Activated CD8-positive, alpha-beta T cell treated with anti-CD3 and anti-CD28 coated beads for 36 hours (primary cell): ENCODE results near the gene ACYP1. TPM values are rescaled to one million over a fixed set of nuclear protein-coding genes. Genes with fewer than 3 reads are reported as not detected.
A peak's percentile ranks its signal among the peaks of the same experiment; 100 is the strongest.

Source experiments
- ATAC-seq: fragments of 200-7000 bp; cut with Tn5 transposase; one replicate; pipeline ENCODE4 v1.10.0; 2021; ENCODE audit warnings: mild to moderate bottlenecking, moderate library complexity
- CTCF ChIA-PET: fragments of 350-600 bp; sonication (Branson Sonifier 250); formaldehyde crosslinking; loops from one replicate; lab custom pipeline; 2021; ENCODE audit warnings: antibody characterized with exemption; lab: Charles Lee
- POLR2A ChIA-PET: fragments of 350-600 bp; sonication (Branson Sonifier 250); formaldehyde crosslinking; loops from one replicate; lab custom pipeline; 2021; ENCODE audit warnings: antibody characterized with exemption; lab: Charles Lee
- DNase-seq: peaks from one replicate; pipeline ENCODE4 v3.0.0-alpha.2; 2020
- H3K27ac Mint-ChIP-seq: one replicate; pipeline ENCODE4 v1.8.0; 2021; ENCODE audit warnings: mild to moderate bottlenecking, mixed read lengths
- H3K27me3 Mint-ChIP-seq: one replicate; pipeline ENCODE4 v1.8.0; 2021; ENCODE audit warnings: mixed read lengths
- H3K36me3 Mint-ChIP-seq: one replicate; pipeline ENCODE4 v1.8.0; 2021; ENCODE audit warnings: low read depth, mixed read lengths
- H3K4me1 Mint-ChIP-seq: one replicate; pipeline ENCODE4 v1.8.0; 2021; ENCODE audit warnings: low read depth, mixed read lengths
- H3K4me3 Mint-ChIP-seq: one replicate; pipeline ENCODE4 v1.8.0; 2021; ENCODE audit warnings: mild to moderate bottlenecking, moderate library complexity, mixed read lengths
- H3K9me3 Mint-ChIP-seq: one replicate; pipeline ENCODE4 v1.8.0; 2021; ENCODE audit warnings: mixed read lengths
- CTCF ChIP-seq: fragments of 200-600 bp; IDR thresholded peaks from one replicate; pipeline ENCODE4 v1.8.0; 2022; ENCODE audit warnings: antibody characterized with exemption, mild to moderate bottlenecking
- intact Hi-C: fragments of 100-400 bp; cut with micrococcal nuclease; formaldehyde crosslinking; loops from one replicate; pipeline ENCODE4 v1.10.0; 2022
- total RNA-seq, 2 experiments: library from RNA; stranded (reverse); gene quantifications; one replicate each; pipeline ENCODE4 v1.2.3, GENCODE V29; 2021

Gene ACYP1
- total RNA-seq, 2 experiments from 2014 or later: 33.9 to 38.6 TPM

- ChIA-PET CTCF (interaction anchor here (1.8 kb wide), 1 partner anchor 162 kb away, joined by 5 read pairs; no protein-coding TSS in a partner anchor), POLR2A (interaction anchor here (0.6 kb wide), 1 partner anchor 128 kb away, joined by 3 read pairs; no protein-coding TSS in a partner anchor)
- Mint-ChIP-seq H3K36me3 (peaks cover 5% of the 10 kb centered on the region), H3K9me3 (no peaks in the 10 kb centered on the region), H3K27ac (no peak overlapping the region), H3K4me1 (peaks cover 16% of the 10 kb centered on the region), H3K4me3 (no peak overlapping the region), H3K27me3 (no peaks in the 10 kb centered on the region)
- intact Hi-C loops: no loop called here
- no peak for ATAC-seq
- no peak for DNase-seq
- TF ChIP-seq CTCF: no peak
These were observed 3.4 kb upstream of the ACYP1 start for GRCh38 chr14:75067212-75067611.

GRCh38 chr14:75066691-75067090 lies 2.9 kb upstream of the ACYP1 start:
- TF ChIP-seq CTCF: no peak
- intact Hi-C loops: no loop called here
- H3K9me3 Mint-ChIP-seq: no peaks in the 10 kb centered on the region
- POLR2A ChIA-PET: interaction anchor here (0.6 kb wide), 1 partner anchor 129 kb away, joined by 3 read pairs; no protein-coding TSS in a partner anchor
- H3K36me3 Mint-ChIP-seq: peaks cover 5% of the 10 kb centered on the region
- no peak for DNase-seq
- no peaks in the 10 kb centered on the region for H3K27me3 Mint-ChIP-seq
- ATAC-seq: no peak
- CTCF ChIA-PET: interaction anchor here (1.0 to 1.8 kb wide), 3 partner anchors 142 to 161 kb away, joined by 3 to 5 read pairs (median 5); partner anchors contain the start of gene RPS6KL1
- H3K4me1 Mint-ChIP-seq: peaks cover 17% of the 10 kb centered on the region
- H3K4me3 Mint-ChIP-seq: no peak overlapping the region
- H3K27ac Mint-ChIP-seq: no peak overlapping the region

GRCh38 chr14:75064205-75064567 lies 362 bp upstream of the ACYP1 start:
- no peak for TF ChIP-seq CTCF
- Mint-ChIP-seq H3K9me3 (no peaks in the 10 kb centered on the region), H3K4me1 (peaks cover 28% of the 10 kb centered on the region), H3K27me3 (no peaks in the 10 kb centered on the region), H3K4me3 (peak overlapping the region; percentile 100), H3K36me3 (peaks cover 20% of the 10 kb centered on the region), H3K27ac (peak overlapping the region; percentile 95)
- ChIA-PET POLR2A (interaction anchor here (0.6 to 2.6 kb wide), 4 partner anchors 13 to 261 kb away, joined by 3 to 8 read pairs (median 4); partner anchors contain the start of gene MLH3), CTCF (interaction anchor here (0.9 to 3.7 kb wide), 9 partner anchors 12 to 423 kb away, joined by 3 to 28 read pairs (median 4); partner anchors contain the start of genes MLH3 and NEK9)
- intact Hi-C loops: no loop called here
- ATAC-seq (peak; percentile 22), DNase-seq (no peak)

GRCh38 chr14:75063013-75063412 lies 811 bp downstream of the ACYP1 start:
- DNase-seq (peak; percentile 23), ATAC-seq (no peak)
- intact Hi-C loops: no loop called here
- H3K9me3 Mint-ChIP-seq: no peaks in the 10 kb centered on the region
- peaks cover 29% of the 10 kb centered on the region for H3K4me1 Mint-ChIP-seq
- ChIA-PET CTCF (interaction anchor here (1.0 to 3.7 kb wide), 7 partner anchors 13 to 234 kb away, joined by 3 to 28 read pairs (median 4); partner anchors contain the start of gene MLH3), POLR2A (interaction anchor here (1.2 to 2.6 kb wide), 3 partner anchors 12 to 63 kb away, joined by 3 to 8 read pairs (median 3); partner anchors contain the start of gene MLH3)
- TF ChIP-seq CTCF: no peak
- H3K36me3 Mint-ChIP-seq: peaks cover 28% of the 10 kb centered on the region
- peak overlapping the region; percentile 95 for H3K27ac Mint-ChIP-seq
- H3K4me3 Mint-ChIP-seq: peak overlapping the region; percentile 100
- H3K27me3 Mint-ChIP-seq: no peaks in the 10 kb centered on the region

GRCh38 chr14:75060420-75060819 lies 3.4 kb downstream of the ACYP1 start:
- CTCF ChIA-PET: no interaction called here
- no peak overlapping the region for H3K4me3 Mint-ChIP-seq

More at GRCh38 chr14:75060420-75060819, 3.4 kb downstream of the ACYP1 start:
- no peak for TF ChIP-seq CTCF
- Mint-ChIP-seq H3K4me1 (peaks cover 33% of the 10 kb centered on the region), H3K27me3 (no peaks in the 10 kb centered on the region), H3K27ac (no peak overlapping the region), H3K9me3 (no peaks in the 10 kb centered on the region), H3K36me3 (peaks cover 37% of the 10 kb centered on the region)
- ATAC-seq (no peak), DNase-seq (no peak)
- intact Hi-C loops: no loop called here
- POLR2A ChIA-PET: no interaction called here
